CD4-positive, alpha-beta T cell (primary cell): Measurements from ENCODE around the gene GALNT2. TPM values are rescaled to one million over a fixed set of nuclear protein-coding genes. Genes with fewer than 3 reads are reported as not detected.

Experiments used
- ATAC-seq: fragments of 200-7000 bp; cut with Tn5 transposase; one replicate; pipeline ENCODE4 v1.10.0; 2022; ENCODE audit warnings: mild to moderate bottlenecking; ENCODE audit not compliant: poor library complexity
- CTCF ChIA-PET: fragments of 350-600 bp; sonication (Branson Sonifier 250); formaldehyde crosslinking; loops from one replicate; lab custom pipeline; 2021; ENCODE audit warnings: antibody characterized with exemption, inconsistent platforms; lab: Charles Lee
- POLR2A ChIA-PET: fragments of 350-600 bp; sonication (Branson Sonifier 250); formaldehyde crosslinking; loops from one replicate; lab custom pipeline; 2021; ENCODE audit warnings: antibody characterized with exemption, inconsistent platforms; lab: Charles Lee
- DNase-seq, 14 experiments: peaks; one replicate each; pipeline ENCODE4 v3.0.0-alpha.2; 2013 to 2020; ENCODE audit warnings: mixed read lengths in 2 of 14
- H3K27ac ChIP-seq, 2 donors: one replicate each; pipeline versions ENCODE4 v1.5.1 to v1.7.0; 2013; ENCODE audit warnings: low read length in 2 of 2, low read depth in 1 of 2, mild to moderate bottlenecking in 1 of 2
- H3K27me3 ChIP-seq, 2 experiments: 1 replicate in 1 of 2; 2 replicates in 1 of 2; pipeline versions ENCODE4 v1.6.1 to v1.7.0; 2013; ENCODE audit warnings: low read length in 2 of 2, control low read depth in 1 of 2, mild to moderate bottlenecking in 1 of 2, moderate library complexity in 1 of 2; ENCODE audit not compliant: insufficient read depth in 2 of 2, control insufficient read depth in 1 of 2
- H3K36me3 ChIP-seq: one replicate; pipeline ENCODE4 v1.6.1; 2013; ENCODE audit warnings: low read length, control low read depth; ENCODE audit not compliant: insufficient read depth
- H3K4me1 ChIP-seq: one replicate; pipeline ENCODE4 v1.6.1; 2013; ENCODE audit warnings: low read length, control low read depth; ENCODE audit not compliant: insufficient read depth
- H3K4me3 ChIP-seq: one replicate; pipeline ENCODE4 v1.5.1; 2013; ENCODE audit warnings: mild to moderate bottlenecking, low read length, moderate library complexity
- H3K9me3 ChIP-seq, 2 experiments: 1 replicate in 1 of 2; 2 replicates in 1 of 2; pipeline versions ENCODE4 v1.6.1 to v1.7.0; 2013; ENCODE audit warnings: low read length in 2 of 2, mild to moderate bottlenecking in 2 of 2, control low read depth in 1 of 2, moderate library complexity in 1 of 2; ENCODE audit not compliant: control insufficient read depth in 1 of 2, insufficient read depth in 1 of 2
- H3K27ac Mint-ChIP-seq: one replicate; pipeline ENCODE4 v1.8.0; 2020; ENCODE audit warnings: mixed read lengths
- H3K27me3 Mint-ChIP-seq: one replicate; pipeline ENCODE4 v1.8.0; 2021; ENCODE audit warnings: mixed read lengths
- H3K36me3 Mint-ChIP-seq: one replicate; pipeline ENCODE4 v1.8.0; 2021; ENCODE audit warnings: low read depth, mixed read lengths
- H3K4me1 Mint-ChIP-seq: one replicate; pipeline ENCODE4 v1.8.0; 2021; ENCODE audit warnings: low read depth, mixed read lengths
- H3K4me3 Mint-ChIP-seq: one replicate; pipeline ENCODE4 v1.8.0; 2020; ENCODE audit warnings: mild to moderate bottlenecking, mixed read lengths
- H3K9me3 Mint-ChIP-seq: one replicate; pipeline ENCODE4 v1.8.0; 2020; ENCODE audit warnings: mixed read lengths
- intact Hi-C, 2 experiments: fragments of 100-400 bp; cut with DNase I in 1 of 2; cut with micrococcal nuclease in 1 of 2; formaldehyde crosslinking; loops; one replicate each; pipeline versions ENCODE4 v1.15.1 to v1.9.0; 2023 to 2025; cut with DNase I, micrococcal nuclease
- total RNA-seq, 174 experiments: library from RNA in 2 of 174; stranded (reverse) in 2 of 174; gene quantifications; one replicate each; pipeline ENCODE4 v1.2.3 and lab custom pipeline; 2021 to 2026
- TF ChIP-seq, protein P1 (sequence below): fragments of 200-600 bp; IDR thresholded peaks from one replicate; pipeline ENCODE4 v1.8.0; 2022; ENCODE audit warnings: antibody characterized with exemption, mild to moderate bottlenecking

The GALNT2 gene
- total RNA-seq, 2 experiments from 2014 or later, result 11.0 to 11.4 TPM

GRCh38 chr1:230216896-230217295, 149.9 kb downstream of the GALNT2 start:
- CTCF ChIA-PET, result interaction anchor here (1.4 kb wide), 1 partner anchor 8 kb away, joined by 3 read pairs; no protein-coding TSS in a partner anchor
- Mint-ChIP-seq H3K27me3 (no peaks in the 10 kb centered on the region), H3K4me3 (no peak overlapping the region), H3K4me1 (peaks cover 19% of the 10 kb centered on the region), H3K36me3 (peaks cover 4% of the 10 kb centered on the region), H3K9me3 (no peaks in the 10 kb centered on the region), H3K27ac (no peak overlapping the region)
- H3K9me3 ChIP-seq, result no peaks in the 10 kb centered on the region
- no peak for DNase-seq
- H3K36me3 ChIP-seq, result no peaks in the 10 kb centered on the region
- no peak for ATAC-seq
- no peak overlapping the region for H3K4me3 ChIP-seq
- H3K4me1 ChIP-seq, result peaks cover 6% of the 10 kb centered on the region
- POLR2A ChIA-PET, result no interaction called here
- TF ChIP-seq, protein P1, sequence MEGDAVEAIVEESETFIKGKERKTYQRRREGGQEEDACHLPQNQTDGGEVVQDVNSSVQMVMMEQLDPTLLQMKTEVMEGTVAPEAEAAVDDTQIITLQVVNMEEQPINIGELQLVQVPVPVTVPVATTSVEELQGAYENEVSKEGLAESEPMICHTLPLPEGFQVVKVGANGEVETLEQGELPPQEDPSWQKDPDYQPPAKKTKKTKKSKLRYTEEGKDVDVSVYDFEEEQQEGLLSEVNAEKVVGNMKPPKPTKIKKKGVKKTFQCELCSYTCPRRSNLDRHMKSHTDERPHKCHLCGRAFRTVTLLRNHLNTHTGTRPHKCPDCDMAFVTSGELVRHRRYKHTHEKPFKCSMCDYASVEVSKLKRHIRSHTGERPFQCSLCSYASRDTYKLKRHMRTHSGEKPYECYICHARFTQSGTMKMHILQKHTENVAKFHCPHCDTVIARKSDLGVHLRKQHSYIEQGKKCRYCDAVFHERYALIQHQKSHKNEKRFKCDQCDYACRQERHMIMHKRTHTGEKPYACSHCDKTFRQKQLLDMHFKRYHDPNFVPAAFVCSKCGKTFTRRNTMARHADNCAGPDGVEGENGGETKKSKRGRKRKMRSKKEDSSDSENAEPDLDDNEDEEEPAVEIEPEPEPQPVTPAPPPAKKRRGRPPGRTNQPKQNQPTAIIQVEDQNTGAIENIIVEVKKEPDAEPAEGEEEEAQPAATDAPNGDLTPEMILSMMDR, result no peak
- intact Hi-C loops, result no loop called here
- no peak overlapping the region for H3K27ac ChIP-seq
- H3K27me3 ChIP-seq, result no peaks in the 10 kb centered on the region

DNA sequence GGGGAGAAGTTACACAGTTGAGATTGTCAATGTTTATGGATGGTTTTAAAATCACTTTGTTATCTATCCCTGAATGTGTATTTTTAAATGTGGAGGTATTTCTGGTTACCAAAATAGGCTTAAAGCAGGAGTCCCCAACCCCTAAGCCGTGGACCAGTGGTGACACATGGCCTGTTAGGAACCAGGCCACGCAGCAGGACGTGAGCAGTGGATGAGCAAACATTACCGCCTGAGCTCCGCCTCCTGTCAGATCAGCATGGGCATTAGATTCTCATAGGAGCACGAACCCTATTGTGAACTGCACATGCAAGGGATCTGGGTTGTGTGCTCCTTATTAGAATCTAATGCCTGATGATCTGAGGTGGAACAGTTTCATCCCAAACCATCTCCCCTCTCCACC, 151.6 kb downstream of the GALNT2 start:
- H3K27me3 Mint-ChIP-seq, result no peaks in the 10 kb centered on the region
- peaks cover 1% of the 10 kb centered on the region for H3K4me1 Mint-ChIP-seq
- CTCF ChIA-PET, result no interaction called here
- H3K9me3 Mint-ChIP-seq, result no peaks in the 10 kb centered on the region
- H3K36me3 ChIP-seq, result no peaks in the 10 kb centered on the region
- no peak overlapping the region for H3K4me3 ChIP-seq
- no peak overlapping the region for H3K4me3 Mint-ChIP-seq
- ATAC-seq (no peak), DNase-seq (no peak)
- no peak overlapping the region for H3K27ac Mint-ChIP-seq
- intact Hi-C loops, result no loop called here
- TF ChIP-seq, protein P1, result no peak
- POLR2A ChIA-PET, result no interaction called here
- H3K9me3 ChIP-seq, result no peaks in the 10 kb centered on the region
- no peaks in the 10 kb centered on the region for H3K4me1 ChIP-seq
- H3K27ac ChIP-seq, result no peak overlapping the region
- no peaks in the 10 kb centered on the region for H3K27me3 ChIP-seq
- H3K36me3 Mint-ChIP-seq, result peaks cover 4% of the 10 kb centered on the region

GRCh38 chr1:230219174-230220067, 152.4 kb downstream of the GALNT2 start:
- Mint-ChIP-seq H3K27me3 (no peaks in the 10 kb centered on the region), H3K36me3 (peaks cover 4% of the 10 kb centered on the region), H3K4me1 (no peaks in the 10 kb centered on the region), H3K4me3 (no peak overlapping the region), H3K9me3 (no peaks in the 10 kb centered on the region), H3K27ac (no peak overlapping the region)
- no peaks in the 10 kb centered on the region for H3K9me3 ChIP-seq
- TF ChIP-seq, protein P1, result no peak
- POLR2A ChIA-PET, result no interaction called here
- no peaks in the 10 kb centered on the region for H3K4me1 ChIP-seq
- H3K27me3 ChIP-seq, result no peaks in the 10 kb centered on the region
- no peaks in the 10 kb centered on the region for H3K36me3 ChIP-seq
- H3K4me3 ChIP-seq, result no peak overlapping the region
- H3K27ac ChIP-seq, result no peak overlapping the region
- intact Hi-C loops, result no loop called here
- ATAC-seq, result no peak
- DNase-seq, result no peak
- CTCF ChIA-PET, result no interaction called here
